Spleen (tissue), 11 donors: Measurements from ENCODE around the gene PGLYRP3. TPM values are rescaled to one million over a fixed set of nuclear protein-coding genes. Genes with fewer than 3 reads are reported as not detected.
A peak's percentile ranks its signal among the peaks of the same experiment; 100 is the strongest.

Experiments
- DNase-seq: peaks from one replicate; pipeline ENCODE4 v3.0.0-alpha.2; 2020
- H3K27ac ChIP-seq, 8 donors: fragments of 200-600 bp; sonication (generic) in 7 of 8; 1 replicate in 4 of 8; 2 replicates in 4 of 8; pipeline versions ENCODE4 v1.5.0 to v1.8.0; 2016 to 2021; ENCODE audit warnings: inconsistent platforms in 4 of 8, mild to moderate bottlenecking in 4 of 8, moderate library complexity in 1 of 8
- H3K27me3 ChIP-seq, 7 donors: fragments of 200-600 bp; sonication (generic) in 6 of 7; replicated peaks in 1 of 7; 1 replicate in 4 of 7; 2 replicates in 3 of 7; pipeline versions ENCODE4 v1.5.0 to v1.8.0; 2016 to 2021; ENCODE audit warnings: inconsistent platforms in 3 of 7, mild to moderate bottlenecking in 1 of 7
- H3K36me3 ChIP-seq, 6 donors: fragments of 200-600 bp; sonication (generic) in 5 of 6; 1 replicate in 4 of 6; 2 replicates in 2 of 6; pipeline versions ENCODE4 v1.5.0 to v1.8.0; 2016 to 2021; ENCODE audit warnings: inconsistent platforms in 2 of 6
- H3K4me1 ChIP-seq, 6 donors: fragments of 200-600 bp; sonication (generic) in 5 of 6; 1 replicate in 3 of 6; 2 replicates in 3 of 6; pipeline versions ENCODE4 v1.5.0 to v1.8.0; 2016 to 2021; ENCODE audit warnings: inconsistent platforms in 3 of 6
- H3K4me3 ChIP-seq, 8 donors: fragments of 200-600 bp; sonication (generic) in 7 of 8; 1 replicate in 4 of 8; 2 replicates in 4 of 8; pipeline versions ENCODE4 v1.5.0 to v1.8.0; 2016 to 2021; ENCODE audit warnings: inconsistent platforms in 4 of 8, mild to moderate bottlenecking in 4 of 8, moderate library complexity in 2 of 8
- H3K9me3 ChIP-seq, 8 donors: fragments of 200-600 bp; sonication (generic) in 7 of 8; 1 replicate in 4 of 8; 2 replicates in 4 of 8; pipeline versions ENCODE4 v1.5.0 to v1.8.0; 2016 to 2021; ENCODE audit warnings: inconsistent platforms in 4 of 8
- CTCF ChIP-seq, 11 experiments: fragments of 200-600 bp in 7 of 11; fragments of 450-650 bp in 4 of 11; sonication (generic) in 4 of 11; IDR thresholded peaks in 8 of 11; conservative IDR thresholded peaks in 3 of 11; 1 replicate in 7 of 11; 2 replicates in 4 of 11; pipeline versions ENCODE4 v1.4.0 to v1.8.0; 2016 to 2021; ENCODE audit warnings: antibody characterized with exemption in 11 of 11, inconsistent platforms in 4 of 11, mild to moderate bottlenecking in 1 of 11
- POLR2A ChIP-seq, 3 donors: fragments of 450-650 bp; IDR thresholded peaks; one replicate each; pipeline ENCODE4 v1.5.1; 2017; ENCODE audit warnings: antibody characterized with exemption in 3 of 3, mild to moderate bottlenecking in 1 of 3
- POLR2AphosphoS5 ChIP-seq, 3 donors: sonication (generic); formaldehyde crosslinking; IDR thresholded peaks; one replicate each; pipeline ENCODE4 v1.5.1; 2017; ENCODE audit warnings: antibody characterized with exemption in 3 of 3
- WGBS, 5 donors: extraction: QIAGEN DNeasy Blood & Tissue Kit in 3 of 5; methylation state at CpG; one replicate each; pipeline versions ENCODE4 v1.1.5 to v1.1.7; 2013 to 2018; 5-methylcytosine and 5-hydroxymethylcytosine counted together
- intact Hi-C: fragments of 100-400 bp; cut with DNase I; formaldehyde crosslinking; loops from one replicate; pipeline ENCODE4 v1.15.0; 2023; ENCODE audit warnings: low total_unique reads
- polyA plus RNA-seq, 3 donors: library from polyadenylated mRNA; stranded (reverse); fragments of 200-250 nt; gene quantifications; one replicate each; pipeline ENCODE4 v1.2.1, GENCODE V29; 2013
- total RNA-seq, 7 donors: library from RNA; depleted of rRNA in 3 of 7; stranded (reverse); fragments of >200 nt in 3 of 7; fragmentation: NEBNext Ultra II Directional in 4 of 7; extraction: Animal tissue kit (Norgen Biotek cat#: 25700) in 4 of 7; gene quantifications; one replicate each; pipeline versions ENCODE4 v1.1.0 to v1.2.1, GENCODE V29; 2016 to 2021
- donor health status: healthy with polysubstance abuse.
- donor health status: DM: no; HTN: no; CAD: no; lungs with moderate emphysema.
- donor health status: DM: no; HTN: no; CAD: no.
- donor health status: Bipolar disorder and iron deficiency.
- donor health status: healthy.
- donor health status: DM: no; HTN: no; CAD: no.
- donor health status: DM: yes; HTN: yes; CAD: no.

PGLYRP3 gene
- total and polyA plus RNA-seq, 10 donors = not detected

DNA sequence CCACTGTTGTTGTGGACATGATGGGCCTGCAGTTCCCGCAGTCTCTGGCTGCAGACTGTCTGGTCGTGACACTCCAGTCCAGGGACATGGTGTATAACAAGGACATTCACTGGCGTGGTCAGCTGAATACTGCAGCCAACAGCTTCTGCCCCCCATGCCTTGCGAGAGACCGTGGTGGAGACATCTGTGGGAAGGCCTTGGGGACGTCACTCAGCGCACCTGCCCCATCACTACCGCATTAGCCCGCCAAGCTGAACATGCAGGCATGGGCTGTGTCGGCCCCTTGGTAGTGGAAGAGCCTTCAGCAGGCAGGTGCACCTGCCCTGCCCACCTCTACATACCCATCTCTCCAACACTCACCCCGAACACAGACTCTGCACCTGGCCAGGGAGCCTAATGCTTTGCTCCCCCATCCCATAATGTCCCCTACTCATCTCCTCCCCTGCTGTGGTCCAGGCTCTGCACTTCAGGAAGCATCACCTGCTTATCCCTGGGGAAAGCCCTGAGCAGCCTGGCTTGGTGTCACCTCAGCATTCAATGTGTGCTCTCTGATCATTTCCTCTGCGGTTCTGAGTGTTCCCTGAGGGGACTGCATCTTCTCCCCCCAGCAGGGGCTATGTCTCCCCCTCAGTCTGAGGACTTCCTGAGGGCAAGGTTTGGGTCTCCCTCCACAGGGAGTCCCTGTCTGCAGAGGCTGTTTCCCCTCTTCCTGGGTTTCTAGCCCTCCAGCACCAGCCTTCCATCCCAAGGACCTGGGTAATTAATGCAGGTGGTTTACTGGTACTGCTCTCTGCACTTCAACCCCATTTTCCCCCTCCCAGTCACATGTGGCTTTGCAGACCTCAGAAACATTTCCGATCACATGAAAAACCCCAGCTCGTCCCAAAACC, 32.7 kb upstream of the PGLYRP3 start:
- H3K4me3 ChIP-seq = no peak overlapping the region
- no peaks in the 10 kb centered on the region for H3K36me3 ChIP-seq
- intact Hi-C loops = no loop called here
- H3K9me3 ChIP-seq = no peaks in the 10 kb centered on the region
- WGBS, 5 donors = 56 to 69% (median 62%) methylated on average over 9 to 14 of the region's 14 CpGs
- DNase-seq = no peak
- H3K4me1 ChIP-seq = peaks cover 0 to 38% (median 20%) of the 10 kb centered on the region in 6 donors
- peaks cover 0 to 89% (median 11%) of the 10 kb centered on the region in 7 donors for H3K27me3 ChIP-seq
- H3K27ac ChIP-seq = peak overlapping the region in 1 of 8 donors; percentile 55
- TF ChIP-seq CTCF (IDR thresholded peaks at IDR 0.05 in 8 of 11, conservative IDR thresholded peaks at IDR 0.05 in 3 of 11) = no peak

DNA sequence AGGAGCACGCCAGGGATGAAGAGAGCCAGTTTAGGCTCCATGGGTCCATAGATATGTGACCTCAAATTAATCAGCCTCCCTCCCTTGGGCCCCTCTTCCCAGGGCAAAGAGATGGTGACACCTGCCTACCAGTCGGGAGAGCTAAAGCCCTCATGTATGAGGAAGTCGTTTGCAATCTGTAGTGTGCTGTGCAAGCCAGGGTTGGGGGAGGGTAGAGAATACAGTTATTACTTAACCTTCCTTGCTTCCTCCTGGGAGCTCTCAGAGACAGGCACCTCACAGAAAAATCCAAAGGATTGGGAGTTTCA, 31.9 kb upstream of the PGLYRP3 start:
- TF ChIP-seq POLR2AphosphoS5 (IDR thresholded peaks at IDR 0.05) (no peak), POLR2A (IDR thresholded peaks at IDR 0.05) (no peak), CTCF (IDR thresholded peaks at IDR 0.05 in 8 of 11, conservative IDR thresholded peaks at IDR 0.05 in 3 of 11) (no peak)
- Histone ChIP-seq H3K27me3 (peaks cover 0 to 91% (median 7%) of the 10 kb centered on the region in 7 donors), H3K4me1 (peaks cover 0 to 38% (median 20%) of the 10 kb centered on the region in 6 donors), H3K36me3 (no peaks in the 10 kb centered on the region), H3K4me3 (no peak overlapping the region), H3K9me3 (no peaks in the 10 kb centered on the region), H3K27ac (peak overlapping the region in 3 of 8 donors; percentile 21 to 55 (median 30))
- DNase-seq = no peak
- 24 to 28% (median 26%) methylated on average over 3 of the region's 3 CpGs for WGBS, 5 donors
- intact Hi-C loops = no loop called here

GRCh38 chr1:153343811-153344717, 31.3 kb upstream of the PGLYRP3 start:
- intact Hi-C loops = no loop called here

More at GRCh38 chr1:153343811-153344717, 31.3 kb upstream of the PGLYRP3 start:
- 32 to 42% (median 38%) methylated on average over 8 to 9 of the region's 9 CpGs for WGBS, 5 donors
- Histone ChIP-seq H3K36me3 (no peaks in the 10 kb centered on the region), H3K4me3 (no peak overlapping the region), H3K9me3 (no peaks in the 10 kb centered on the region), H3K4me1 (peaks cover 0 to 38% (median 20%) of the 10 kb centered on the region in 6 donors), H3K27me3 (peaks cover 0 to 86% (median 5%) of the 10 kb centered on the region in 7 donors), H3K27ac (peak overlapping the region in 3 of 8 donors; percentile 21 to 55 (median 30))
- DNase-seq = peak; percentile 22
- TF ChIP-seq CTCF (IDR thresholded peaks at IDR 0.05 in 8 of 11, conservative IDR thresholded peaks at IDR 0.05 in 3 of 11) (no peak), POLR2A (IDR thresholded peaks at IDR 0.05) (no peak), POLR2AphosphoS5 (IDR thresholded peaks at IDR 0.05) (no peak)
